Measurements from ENCODE around the gene FAM227B. TPM values are rescaled to one million over a fixed set of nuclear protein-coding genes. Genes with fewer than 3 reads are reported as not detected.

Gene FAM227B
- total RNA-seq, 1 experiment from 2014 or later = 2.3 TPM

GRCh38 chr15:49380912-49381311 lies 239.7 kb downstream of the FAM227B start:
- Mint-ChIP-seq H3K4me1 (ENCODE audit: low read depth, unreplicated experiment) (no peaks in the 10 kb centered on the region), H3K4me3 (ENCODE audit: unreplicated experiment) (no peak overlapping the region), H3K27me3 (ENCODE audit: insufficient read depth, unreplicated experiment) (no peaks in the 10 kb centered on the region), H3K27ac (ENCODE audit: unreplicated experiment) (no peak overlapping the region), H3K9me3 (ENCODE audit: unreplicated experiment) (no peaks in the 10 kb centered on the region), H3K36me3 (ENCODE audit: insufficient read depth, unreplicated experiment) (no peaks in the 10 kb centered on the region)
- H3K4me3 ChIP-seq (ENCODE audit: low read depth, low read length) = no peak overlapping the region
- no peaks in the 10 kb centered on the region for H3K4me1 ChIP-seq
- no peak for TF ChIP-seq CTCF (IDR thresholded peaks at IDR 0.05; ENCODE audit: insufficient read depth in 1 of 2, low read depth in 1 of 2, low read length in 1 of 2, severe bottlenecking in 1 of 2, unreplicated experiment in 1 of 2)
- no peaks in the 10 kb centered on the region for H3K9me3 ChIP-seq
- no peaks in the 10 kb centered on the region for H3K36me3 ChIP-seq (ENCODE audit: control insufficient read depth, insufficient read depth, low read length)
- DNase-seq = no peak
- BruUV-seq (replicated peaks) = no TSS peak
- H3K27me3 ChIP-seq (replicated peaks; ENCODE audit: control insufficient read depth, insufficient read depth, low read length) = no peaks in the 10 kb centered on the region
- intact Hi-C loops (cut with micrococcal nuclease; ENCODE audit: unreplicated experiment) = no loop called here
- ChIA-PET POLR2A (no interaction called here), CTCF (no interaction called here)

DNA sequence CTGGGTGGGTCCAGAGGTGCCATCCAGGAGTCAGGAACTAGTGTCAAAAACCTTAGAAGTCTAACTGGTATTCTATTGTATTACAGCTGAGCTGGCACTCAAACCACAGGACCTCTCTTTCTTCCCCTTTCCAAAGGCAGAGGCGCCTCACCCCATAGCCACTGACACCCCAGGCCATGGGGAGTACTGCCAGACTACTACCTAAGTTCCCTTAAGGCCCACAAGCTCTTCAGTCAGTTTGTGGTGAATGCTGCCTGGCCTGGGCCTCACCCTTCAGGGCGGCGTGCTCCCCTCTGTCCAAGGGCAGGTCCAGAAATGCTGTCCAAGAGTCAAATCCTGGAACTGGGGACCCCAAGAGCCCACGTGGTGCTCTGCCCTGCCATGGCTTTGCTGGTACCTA lies 240.6 kb downstream of the FAM227B start:
- CTCF ChIA-PET = no interaction called here
- no peak for TF ChIP-seq CTCF (IDR thresholded peaks at IDR 0.05; ENCODE audit: insufficient read depth in 1 of 2, low read depth in 1 of 2, low read length in 1 of 2, severe bottlenecking in 1 of 2, unreplicated experiment in 1 of 2)
- intact Hi-C loops (cut with micrococcal nuclease; ENCODE audit: unreplicated experiment) = no loop called here

GRCh38 chr15:49372366-49372765 lies 248.3 kb downstream of the FAM227B start:
- Mint-ChIP-seq H3K36me3 (ENCODE audit: insufficient read depth, unreplicated experiment) (no peaks in the 10 kb centered on the region), H3K4me3 (ENCODE audit: unreplicated experiment) (no peak overlapping the region), H3K9me3 (ENCODE audit: unreplicated experiment) (no peaks in the 10 kb centered on the region), H3K27me3 (ENCODE audit: insufficient read depth, unreplicated experiment) (no peaks in the 10 kb centered on the region), H3K4me1 (ENCODE audit: low read depth, unreplicated experiment) (no peaks in the 10 kb centered on the region), H3K27ac (ENCODE audit: unreplicated experiment) (no peak overlapping the region)
- no TSS peak for BruUV-seq (replicated peaks)
- no peak for DNase-seq
- POLR2A ChIA-PET = no interaction called here
- TF ChIP-seq CTCF (IDR thresholded peaks at IDR 0.05; ENCODE audit: insufficient read depth in 1 of 2, low read depth in 1 of 2, low read length in 1 of 2, severe bottlenecking in 1 of 2, unreplicated experiment in 1 of 2) = no peak
- Histone ChIP-seq H3K9me3 (no peaks in the 10 kb centered on the region), H3K27me3 (replicated peaks; ENCODE audit: control insufficient read depth, insufficient read depth, low read length) (no peaks in the 10 kb centered on the region), H3K4me1 (no peaks in the 10 kb centered on the region), H3K4me3 (ENCODE audit: low read depth, low read length) (no peak overlapping the region), H3K36me3 (ENCODE audit: control insufficient read depth, insufficient read depth, low read length) (no peaks in the 10 kb centered on the region)
- intact Hi-C loops (cut with micrococcal nuclease; ENCODE audit: unreplicated experiment) = no loop called here
- CTCF ChIA-PET = no interaction called here

More for the DNA sequence above, 240.6 kb downstream of the FAM227B start:
- Mint-ChIP-seq H3K27me3 (ENCODE audit: insufficient read depth, unreplicated experiment) (no peaks in the 10 kb centered on the region), H3K27ac (ENCODE audit: unreplicated experiment) (no peak overlapping the region), H3K36me3 (ENCODE audit: insufficient read depth, unreplicated experiment) (no peaks in the 10 kb centered on the region), H3K9me3 (ENCODE audit: unreplicated experiment) (no peaks in the 10 kb centered on the region), H3K4me3 (ENCODE audit: unreplicated experiment) (no peak overlapping the region), H3K4me1 (ENCODE audit: low read depth, unreplicated experiment) (no peaks in the 10 kb centered on the region)
- no peak for DNase-seq
- Histone ChIP-seq H3K27me3 (replicated peaks; ENCODE audit: control insufficient read depth, insufficient read depth, low read length) (no peaks in the 10 kb centered on the region), H3K9me3 (no peaks in the 10 kb centered on the region), H3K36me3 (ENCODE audit: control insufficient read depth, insufficient read depth, low read length) (no peaks in the 10 kb centered on the region), H3K4me1 (no peaks in the 10 kb centered on the region), H3K4me3 (ENCODE audit: low read depth, low read length) (no peak overlapping the region)
- BruUV-seq (replicated peaks) = no TSS peak
- POLR2A ChIA-PET = no interaction called here

Data from Caco-2 (cell line).